ENCODE measurements around the gene PDE6G. TPM values are rescaled to one million over a fixed set of nuclear protein-coding genes. Genes with fewer than 3 reads are reported as not detected.

The PDE6G gene
- total and polyA plus RNA-seq, 2 donors (not counting 3 experiments of a cell fraction or from before 2014, with no cell fraction given), result 1.8 to 3.7 TPM

DNA sequence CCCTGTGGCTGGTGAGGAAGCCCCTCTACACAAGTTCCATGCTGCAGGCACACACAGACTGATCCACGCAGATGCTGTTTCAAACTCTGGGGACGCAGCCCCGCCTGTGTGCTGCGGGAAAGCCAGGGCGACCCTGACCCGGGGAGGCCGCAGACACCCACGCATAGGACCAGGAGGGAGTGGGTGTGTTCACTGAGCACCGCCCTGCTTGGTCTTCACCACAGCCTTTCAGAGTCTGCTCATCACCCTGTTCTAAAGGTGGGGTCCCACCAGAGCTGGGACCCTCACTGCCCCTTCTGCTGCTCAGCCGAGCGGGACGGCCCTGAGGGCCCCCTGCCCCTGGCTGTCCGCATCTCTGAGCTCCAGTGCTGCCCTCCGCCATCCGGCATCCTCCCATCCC lies 11.8 kb downstream of the PDE6G start:
- intact Hi-C loops (cut with micrococcal nuclease) (no loop called here), dilution Hi-C loops (cut with MboI; ENCODE audit: extremely low pct_ligation_motif_present, low sequenced_read_pairs) (no loop called here)
- Histone ChIP-seq H3K27me3 (ENCODE audit: control insufficient read depth in 2 of 2, insufficient read depth in 2 of 2, low read length in 2 of 2) (peaks cover 18 to 22% of the 10 kb centered on the region in 2 experiments), H3K9ac (replicated peaks; ENCODE audit: extremely low read depth, insufficient read depth, low read length) (no peak overlapping the region), H3K36me3 (ENCODE audit: control insufficient read depth in 2 of 2, extremely low read depth in 1 of 2, insufficient read depth in 2 of 2, low read length in 2 of 2) (no peaks in the 10 kb centered on the region), H2AFZ (ENCODE audit: low read depth, low read length) (no peak overlapping the region), H3K4me2 (ENCODE audit: insufficient read depth, low read length) (no peak overlapping the region), H3K9me3 (replicated peaks; ENCODE audit: control insufficient read depth, insufficient read depth, low read length) (no peaks in the 10 kb centered on the region), H3K27ac (ENCODE audit: insufficient read depth, low read depth, low read length) (no peak overlapping the region), H3K79me2 (ENCODE audit: control insufficient read depth, insufficient read depth, low read length) (no peaks in the 10 kb centered on the region), H3K4me3 (replicated peaks in 1 of 3; ENCODE audit: insufficient read depth in 1 of 3, low read depth in 1 of 3, low read length in 3 of 3) (no peak overlapping the region), H4K20me1 (replicated peaks; ENCODE audit: control insufficient read depth, extremely low read depth, insufficient read depth, low read length) (no peaks in the 10 kb centered on the region), H3K9me1 (replicated peaks; ENCODE audit: control insufficient read depth, extremely low read depth, insufficient read depth, low read length) (no peaks in the 10 kb centered on the region), H3K4me1 (ENCODE audit: control insufficient read depth, extremely low read depth, insufficient read depth, low read length) (no peaks in the 10 kb centered on the region)
- BruUV-seq (replicated peaks), result no TSS peak
- DNase-seq (ENCODE audit: low read depth, low spot score) (no peak), FAIRE-seq (no peak)
- TF ChIP-seq JUN (IDR thresholded peaks at IDR 0.05; ENCODE audit: borderline replicate concordance, insufficient read depth, insufficient read length, low read depth), result no peak
- no peak for TF ChIP-seq FOS (IDR thresholded peaks at IDR 0.05; ENCODE audit: borderline replicate concordance, insufficient read depth, low read length)
- TF ChIP-seq, protein P1, sequence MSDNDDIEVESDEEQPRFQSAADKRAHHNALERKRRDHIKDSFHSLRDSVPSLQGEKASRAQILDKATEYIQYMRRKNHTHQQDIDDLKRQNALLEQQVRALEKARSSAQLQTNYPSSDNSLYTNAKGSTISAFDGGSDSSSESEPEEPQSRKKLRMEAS (IDR thresholded peaks at IDR 0.05; ENCODE audit: insufficient read depth, insufficient read length), result no peak
- no peak for TF ChIP-seq EZH2 (IDR thresholded peaks at IDR 0.05; ENCODE audit: borderline replicate concordance, low read depth, low read length, severe bottlenecking)
- TF ChIP-seq POLR2A (IDR thresholded peaks at IDR 0.05; ENCODE audit: low read depth, low read length), result no peak
- TF ChIP-seq GATA2 (IDR thresholded peaks at IDR 0.05; ENCODE audit: insufficient read depth, insufficient read length, low read depth, low read length), result no peak
- no peak for TF ChIP-seq POLR2AphosphoS5 (IDR thresholded peaks at IDR 0.05; ENCODE audit: insufficient read depth, low read depth, low read length)
- no peak for TF ChIP-seq MYC (IDR thresholded peaks at IDR 0.05; ENCODE audit: low read depth, low read length)
- TF ChIP-seq, protein P2, sequence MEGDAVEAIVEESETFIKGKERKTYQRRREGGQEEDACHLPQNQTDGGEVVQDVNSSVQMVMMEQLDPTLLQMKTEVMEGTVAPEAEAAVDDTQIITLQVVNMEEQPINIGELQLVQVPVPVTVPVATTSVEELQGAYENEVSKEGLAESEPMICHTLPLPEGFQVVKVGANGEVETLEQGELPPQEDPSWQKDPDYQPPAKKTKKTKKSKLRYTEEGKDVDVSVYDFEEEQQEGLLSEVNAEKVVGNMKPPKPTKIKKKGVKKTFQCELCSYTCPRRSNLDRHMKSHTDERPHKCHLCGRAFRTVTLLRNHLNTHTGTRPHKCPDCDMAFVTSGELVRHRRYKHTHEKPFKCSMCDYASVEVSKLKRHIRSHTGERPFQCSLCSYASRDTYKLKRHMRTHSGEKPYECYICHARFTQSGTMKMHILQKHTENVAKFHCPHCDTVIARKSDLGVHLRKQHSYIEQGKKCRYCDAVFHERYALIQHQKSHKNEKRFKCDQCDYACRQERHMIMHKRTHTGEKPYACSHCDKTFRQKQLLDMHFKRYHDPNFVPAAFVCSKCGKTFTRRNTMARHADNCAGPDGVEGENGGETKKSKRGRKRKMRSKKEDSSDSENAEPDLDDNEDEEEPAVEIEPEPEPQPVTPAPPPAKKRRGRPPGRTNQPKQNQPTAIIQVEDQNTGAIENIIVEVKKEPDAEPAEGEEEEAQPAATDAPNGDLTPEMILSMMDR (IDR thresholded peaks at IDR 0.05; ENCODE audit: extremely low read depth in 1 of 2, insufficient read depth in 1 of 2, low read depth in 1 of 2, low read length in 2 of 2), result no peak
- POLR2A ChIA-PET, result interaction anchor here (0.6 kb wide), 1 partner anchor 25 kb away, joined by 5 read pairs; no protein-coding TSS in a partner anchor
- CTCF ChIA-PET, result interaction anchor here (1.5 kb wide), 1 partner anchor 10 kb away, joined by 6 read pairs; no protein-coding TSS in a partner anchor

Data from endothelial cell of umbilical vein (primary cell).